ENCODE measurements around the gene EIPR1.

EIPR1 gene

DNA sequence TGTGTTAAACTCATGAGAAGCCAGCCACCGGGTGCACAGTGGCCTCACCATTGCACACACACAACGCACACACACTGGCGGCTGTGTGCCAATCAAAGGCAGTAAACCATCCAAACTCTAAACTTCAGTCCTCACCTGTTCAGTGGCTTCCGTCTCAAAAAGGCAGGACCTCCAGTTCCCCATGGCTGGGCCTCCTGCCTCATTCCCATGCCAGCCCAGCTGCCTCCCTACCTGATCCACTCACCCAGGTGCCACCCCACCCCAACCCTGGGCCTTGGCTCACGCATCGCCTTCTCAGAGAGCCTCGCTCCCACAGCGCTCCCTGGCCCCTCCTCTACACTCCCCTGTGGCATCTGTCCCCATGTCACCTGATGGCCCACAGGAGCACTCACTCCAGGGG lies 190.9 kb downstream of the EIPR1 start:
- H3K4me2 ChIP-seq (ENCODE audit: low read depth, low read length, poor library complexity, severe bottlenecking): no peak overlapping the region
- H3F3A ChIP-seq (ENCODE audit: insufficient read depth): no peaks in the 10 kb centered on the region
- H3K79me2 ChIP-seq (ENCODE audit: insufficient read depth, low read length): no peaks in the 10 kb centered on the region
- H3K27ac ChIP-seq (ENCODE audit: low read depth, low read length): no peak overlapping the region
- no peak overlapping the region for H3K9ac ChIP-seq (ENCODE audit: low read length)
- no peaks in the 10 kb centered on the region for H3K36me3 ChIP-seq (ENCODE audit: low read length)
- no peak overlapping the region for H3K4me3 ChIP-seq (ENCODE audit: insufficient read depth, low read length, poor library complexity, severe bottlenecking)
- no peaks in the 10 kb centered on the region for H4K20me1 ChIP-seq (ENCODE audit: low read depth, low read length)
- no peaks in the 10 kb centered on the region for H3K9me3 ChIP-seq (ENCODE audit: insufficient read depth, low read length)
- TF ChIP-seq, protein P1, sequence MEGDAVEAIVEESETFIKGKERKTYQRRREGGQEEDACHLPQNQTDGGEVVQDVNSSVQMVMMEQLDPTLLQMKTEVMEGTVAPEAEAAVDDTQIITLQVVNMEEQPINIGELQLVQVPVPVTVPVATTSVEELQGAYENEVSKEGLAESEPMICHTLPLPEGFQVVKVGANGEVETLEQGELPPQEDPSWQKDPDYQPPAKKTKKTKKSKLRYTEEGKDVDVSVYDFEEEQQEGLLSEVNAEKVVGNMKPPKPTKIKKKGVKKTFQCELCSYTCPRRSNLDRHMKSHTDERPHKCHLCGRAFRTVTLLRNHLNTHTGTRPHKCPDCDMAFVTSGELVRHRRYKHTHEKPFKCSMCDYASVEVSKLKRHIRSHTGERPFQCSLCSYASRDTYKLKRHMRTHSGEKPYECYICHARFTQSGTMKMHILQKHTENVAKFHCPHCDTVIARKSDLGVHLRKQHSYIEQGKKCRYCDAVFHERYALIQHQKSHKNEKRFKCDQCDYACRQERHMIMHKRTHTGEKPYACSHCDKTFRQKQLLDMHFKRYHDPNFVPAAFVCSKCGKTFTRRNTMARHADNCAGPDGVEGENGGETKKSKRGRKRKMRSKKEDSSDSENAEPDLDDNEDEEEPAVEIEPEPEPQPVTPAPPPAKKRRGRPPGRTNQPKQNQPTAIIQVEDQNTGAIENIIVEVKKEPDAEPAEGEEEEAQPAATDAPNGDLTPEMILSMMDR (IDR thresholded peaks at IDR 0.05; ENCODE audit: insufficient read depth, low read length, poor library complexity, severe bottlenecking): no peak
- TF ChIP-seq EZH2phosphoT487 (conservative IDR thresholded peaks at IDR 0.05; ENCODE audit: low read length): no peak
- H2AFZ ChIP-seq (ENCODE audit: low read depth, low read length, severe bottlenecking): no peak overlapping the region
- no peaks in the 10 kb centered on the region for H3K9me2 ChIP-seq (replicated peaks; ENCODE audit: insufficient read depth, low read length)
- no peaks in the 10 kb centered on the region for H3K27me3 ChIP-seq (ENCODE audit: low read length)

DNA sequence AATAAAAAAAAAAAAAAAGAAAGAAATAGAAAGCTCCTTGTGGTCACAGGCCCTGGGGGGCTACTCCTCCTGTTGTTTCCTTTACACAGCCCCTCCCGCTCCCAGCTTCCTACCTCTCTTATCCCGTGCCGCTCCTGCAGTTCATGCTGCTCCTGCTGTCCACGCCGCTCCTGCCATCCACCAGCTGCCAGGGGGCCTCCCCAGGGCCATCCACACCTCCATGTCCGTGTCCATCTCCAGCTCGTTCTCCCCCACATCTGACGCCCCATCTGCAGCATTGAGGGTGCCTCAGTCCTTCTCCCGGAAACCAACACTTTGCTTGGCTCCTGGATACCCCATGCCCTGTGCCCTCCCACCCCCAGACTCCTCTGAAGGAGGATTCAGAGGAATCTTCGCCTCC lies 191.7 kb downstream of the EIPR1 start:
- Histone ChIP-seq H3K9ac (ENCODE audit: low read length) (no peak overlapping the region), H3K27ac (ENCODE audit: low read depth, low read length) (no peak overlapping the region), H3K9me3 (ENCODE audit: insufficient read depth, low read length) (no peaks in the 10 kb centered on the region), H3K27me3 (ENCODE audit: low read length) (no peaks in the 10 kb centered on the region), H3K4me3 (ENCODE audit: insufficient read depth, low read length, poor library complexity, severe bottlenecking) (no peak overlapping the region), H4K20me1 (ENCODE audit: low read depth, low read length) (no peaks in the 10 kb centered on the region), H2AFZ (ENCODE audit: low read depth, low read length, severe bottlenecking) (no peak overlapping the region), H3K79me2 (ENCODE audit: insufficient read depth, low read length) (no peaks in the 10 kb centered on the region), H3K4me2 (ENCODE audit: low read depth, low read length, poor library complexity, severe bottlenecking) (no peak overlapping the region), H3K36me3 (ENCODE audit: low read length) (no peaks in the 10 kb centered on the region), H3K9me2 (replicated peaks; ENCODE audit: insufficient read depth, low read length) (no peaks in the 10 kb centered on the region), H3F3A (ENCODE audit: insufficient read depth) (no peaks in the 10 kb centered on the region)
- TF ChIP-seq, protein P1 (IDR thresholded peaks at IDR 0.05; ENCODE audit: insufficient read depth, low read length, poor library complexity, severe bottlenecking): no peak
- TF ChIP-seq EZH2phosphoT487 (conservative IDR thresholded peaks at IDR 0.05; ENCODE audit: low read length): no peak

DNA sequence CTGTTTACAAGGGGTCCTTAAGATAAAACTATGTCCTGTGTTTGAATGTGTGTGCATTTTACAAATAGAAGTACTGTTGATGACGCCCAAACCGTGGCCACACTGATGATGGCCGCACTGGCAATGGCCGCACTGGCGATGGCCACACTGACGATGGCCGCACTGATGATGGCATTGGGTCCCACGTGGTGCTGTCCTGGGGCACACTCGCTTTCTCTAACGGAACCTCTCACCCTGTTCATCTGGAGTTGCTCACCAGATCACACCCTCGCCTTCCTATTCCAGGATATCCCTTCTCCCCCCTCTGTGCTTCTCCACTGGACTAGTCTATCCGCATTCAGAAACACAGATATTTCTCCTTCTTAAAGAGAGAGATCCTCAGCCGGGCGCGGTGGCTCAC lies 192.4 kb downstream of the EIPR1 start:
- Histone ChIP-seq H3K27me3 (ENCODE audit: low read length) (no peaks in the 10 kb centered on the region), H4K20me1 (ENCODE audit: low read depth, low read length) (no peaks in the 10 kb centered on the region), H3F3A (ENCODE audit: insufficient read depth) (no peaks in the 10 kb centered on the region), H3K9me3 (ENCODE audit: insufficient read depth, low read length) (no peaks in the 10 kb centered on the region), H3K79me2 (ENCODE audit: insufficient read depth, low read length) (no peaks in the 10 kb centered on the region), H3K9ac (ENCODE audit: low read length) (no peak overlapping the region), H2AFZ (ENCODE audit: low read depth, low read length, severe bottlenecking) (no peak overlapping the region), H3K36me3 (ENCODE audit: low read length) (no peaks in the 10 kb centered on the region), H3K9me2 (replicated peaks; ENCODE audit: insufficient read depth, low read length) (no peaks in the 10 kb centered on the region), H3K27ac (ENCODE audit: low read depth, low read length) (no peak overlapping the region), H3K4me2 (ENCODE audit: low read depth, low read length, poor library complexity, severe bottlenecking) (no peak overlapping the region), H3K4me3 (ENCODE audit: insufficient read depth, low read length, poor library complexity, severe bottlenecking) (no peak overlapping the region)
- TF ChIP-seq, protein P1 (IDR thresholded peaks at IDR 0.05; ENCODE audit: insufficient read depth, low read length, poor library complexity, severe bottlenecking): no peak
- no peak for TF ChIP-seq EZH2phosphoT487 (conservative IDR thresholded peaks at IDR 0.05; ENCODE audit: low read length)
